Measurements from ENCODE around the gene TMEM154. TPM values are rescaled to one million over a fixed set of nuclear protein-coding genes. Genes with fewer than 3 reads are reported as not detected.

Gene TMEM154
- total RNA-seq, 1 experiment from 2014 or later, result 3.6 TPM

DNA sequence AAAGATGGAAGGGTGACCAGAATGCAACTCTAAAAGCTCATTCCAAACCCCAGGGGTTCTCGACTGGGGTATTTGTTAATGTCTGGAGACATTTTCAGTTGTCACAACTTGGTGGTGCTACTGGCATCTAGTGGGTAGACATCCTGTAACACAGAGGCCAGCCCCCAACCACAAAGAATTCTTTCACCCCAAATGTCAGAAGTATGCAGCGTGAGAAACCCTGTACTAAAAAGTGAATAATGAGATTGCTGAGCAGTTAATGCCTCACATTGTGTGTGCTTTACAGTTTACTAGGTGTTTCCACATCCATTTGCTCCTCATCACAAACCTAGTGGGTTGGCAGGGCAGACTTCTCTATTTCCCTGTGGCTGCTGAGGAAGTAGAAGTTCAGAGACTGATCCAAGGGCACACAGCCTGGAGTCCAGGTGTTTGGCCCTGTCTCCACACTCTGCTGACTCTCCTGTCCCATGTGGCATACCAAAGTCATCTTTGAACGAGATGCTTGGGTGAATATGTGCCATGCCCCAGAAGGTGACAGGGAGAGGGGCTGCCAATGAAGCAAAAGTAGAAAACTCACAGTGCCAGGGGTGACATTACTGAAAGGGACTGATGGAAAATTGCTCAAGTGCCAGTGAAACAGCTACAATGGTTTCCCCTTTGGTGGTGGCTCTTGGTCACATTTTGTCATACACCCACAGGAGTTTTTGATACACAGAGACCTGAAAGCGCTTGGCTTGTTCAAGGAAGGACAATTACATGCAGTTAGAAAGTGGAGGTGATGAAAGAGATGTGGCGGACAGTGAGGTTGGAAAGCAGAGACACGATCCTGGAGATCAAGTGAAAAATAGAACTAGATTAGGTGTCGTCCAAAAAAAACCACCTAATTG, 10.1 kb upstream of the TMEM154 start:
- H4K20me1 ChIP-seq (ENCODE audit: low read length), result no peaks in the 10 kb centered on the region
- no peaks in the 10 kb centered on the region for H3K36me3 ChIP-seq (ENCODE audit: low read depth, low read length)
- no peak overlapping the region for H3K4me3 ChIP-seq (ENCODE audit: low read length)
- no peaks in the 10 kb centered on the region for H3F3A ChIP-seq (ENCODE audit: low read length, unreplicated experiment)
- CTCF ChIA-PET, result no interaction called here
- H3K4me2 ChIP-seq (ENCODE audit: low read length), result no peak overlapping the region
- H3K27ac ChIP-seq (ENCODE audit: low read length), result no peak overlapping the region
- H3K9me2 ChIP-seq (replicated peaks; ENCODE audit: low read length), result no peaks in the 10 kb centered on the region
- H3K27me3 ChIP-seq (ENCODE audit: low read length), result no peaks in the 10 kb centered on the region
- ATAC-seq, result no peak
- H3K79me2 ChIP-seq (ENCODE audit: low read length), result no peaks in the 10 kb centered on the region
- H3K9ac ChIP-seq (ENCODE audit: low read length), result no peak overlapping the region
- no peaks in the 10 kb centered on the region for H3K4me1 ChIP-seq (ENCODE audit: insufficient read depth, low read length)
- intact Hi-C loops (cut with micrococcal nuclease), result no loop called here
- BruUV-seq (replicated peaks), result no TSS peak
- TF ChIP-seq EZH2 (IDR thresholded peaks at IDR 0.05; ENCODE audit: low read length, unreplicated experiment), result no peak
- TF ChIP-seq CTCF (conservative IDR thresholded peaks at IDR 0.05; ENCODE audit: low read depth, low read length), result no peak
- no peak for TF ChIP-seq EZH2phosphoT487 (IDR thresholded peaks at IDR 0.05; ENCODE audit: borderline replicate concordance, low read length)
- no peaks in the 10 kb centered on the region for H3K9me3 ChIP-seq (ENCODE audit: low read length)
- DNase-seq, result no peak
- POLR2A ChIA-PET (ENCODE audit: unreplicated experiment), result no interaction called here
- H2AFZ ChIP-seq (ENCODE audit: low read length), result no peak overlapping the region

DNA sequence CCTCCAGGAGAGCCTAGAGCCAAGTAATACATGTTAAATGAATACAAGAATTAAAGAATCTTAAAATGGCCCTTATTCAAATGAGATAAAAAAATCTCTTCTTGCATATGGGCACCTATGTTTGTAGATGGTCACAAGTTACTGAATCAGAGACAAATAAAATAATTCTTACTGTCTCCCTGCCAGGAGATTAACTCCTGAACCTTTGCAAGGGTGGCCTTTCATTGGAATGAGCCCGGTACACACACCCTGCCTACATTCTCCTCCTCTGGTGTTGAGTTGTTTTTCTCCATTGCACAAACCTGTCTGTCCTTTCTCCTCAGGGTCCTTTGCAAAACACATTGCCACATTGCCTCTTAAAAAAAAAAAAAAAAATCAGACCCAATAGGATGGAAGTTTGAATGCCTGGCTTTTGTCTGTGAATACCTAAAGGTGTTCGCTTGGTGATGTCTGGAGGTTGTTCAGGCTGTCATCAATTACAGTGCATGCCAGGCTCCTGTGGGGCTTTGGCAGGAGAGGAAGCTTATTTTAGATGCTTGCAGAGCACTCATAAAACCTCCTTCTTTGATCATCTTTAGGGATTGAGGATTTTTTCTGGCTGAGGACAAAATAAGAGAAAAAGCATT, 8.3 kb upstream of the TMEM154 start:
- H3K4me3 ChIP-seq (ENCODE audit: low read length), result no peak overlapping the region
- H3K4me2 ChIP-seq (ENCODE audit: low read length), result no peak overlapping the region
- intact Hi-C loops (cut with micrococcal nuclease), result no loop called here
- TF ChIP-seq CTCF (conservative IDR thresholded peaks at IDR 0.05; ENCODE audit: low read depth, low read length) (no peak), EZH2phosphoT487 (IDR thresholded peaks at IDR 0.05; ENCODE audit: borderline replicate concordance, low read length) (no peak)
- no peaks in the 10 kb centered on the region for H3K79me2 ChIP-seq (ENCODE audit: low read length)
- no peaks in the 10 kb centered on the region for H3K9me2 ChIP-seq (replicated peaks; ENCODE audit: low read length)
- no TSS peak for BruUV-seq (replicated peaks)
- no peak overlapping the region for H3K27ac ChIP-seq (ENCODE audit: low read length)
- POLR2A ChIA-PET (ENCODE audit: unreplicated experiment), result interaction anchor here (0.6 kb wide), 1 partner anchor 112 kb away, joined by 3 read pairs; no protein-coding TSS in a partner anchor
- no peak overlapping the region for H3K9ac ChIP-seq (ENCODE audit: low read length)
- no peaks in the 10 kb centered on the region for H3K27me3 ChIP-seq (ENCODE audit: low read length)
- ATAC-seq, result no peak
- H2AFZ ChIP-seq (ENCODE audit: low read length), result no peak overlapping the region
- H3F3A ChIP-seq (ENCODE audit: low read length, unreplicated experiment), result no peaks in the 10 kb centered on the region
- CTCF ChIA-PET, result no interaction called here
- no peaks in the 10 kb centered on the region for H3K9me3 ChIP-seq (ENCODE audit: low read length)
- no peaks in the 10 kb centered on the region for H3K36me3 ChIP-seq (ENCODE audit: low read depth, low read length)
- H4K20me1 ChIP-seq (ENCODE audit: low read length), result no peaks in the 10 kb centered on the region
- DNase-seq, result no peak
- no peaks in the 10 kb centered on the region for H3K4me1 ChIP-seq (ENCODE audit: insufficient read depth, low read length)

Data from PC-3 (cell line).